Ovary (tissue), 9 donors: ENCODE measurements around the gene ATP5PF. TPM values are rescaled to one million over a fixed set of nuclear protein-coding genes. Genes with fewer than 3 reads are reported as not detected.

ENCODE experiments used
- DNase-seq, 5 donors: peaks; one replicate each; pipeline ENCODE4 v3.0.0-alpha.2; 2019 to 2020
- H3K27ac ChIP-seq, 2 donors: fragments of 200-600 bp; one replicate each; pipeline versions ENCODE4 v1.5.1 to v1.8.0; 2019 to 2022
- H3K27me3 ChIP-seq: fragments of 200-600 bp; one replicate; pipeline ENCODE4 v1.8.0; 2022
- H3K36me3 ChIP-seq: fragments of 200-600 bp; sonication (generic); one replicate; pipeline ENCODE4 v1.5.1; 2019
- H3K4me1 ChIP-seq: one replicate; pipeline ENCODE4 v1.8.1; 2013; ENCODE audit warnings: mild to moderate bottlenecking, moderate library complexity; ENCODE audit not compliant: insufficient read depth
- H3K4me3 ChIP-seq: fragments of 200-600 bp; sonication (generic); one replicate; pipeline ENCODE4 v1.5.1; 2017
- H3K9me3 ChIP-seq, 2 donors: fragments of 200-600 bp in 1 of 2; sonication (generic) in 1 of 2; one replicate each; pipeline versions ENCODE4 v1.5.1 to v1.8.1; 2013 to 2019; ENCODE audit warnings: mild to moderate bottlenecking in 1 of 2, moderate library complexity in 1 of 2
- EP300 ChIP-seq: sonication (generic); formaldehyde crosslinking; IDR thresholded peaks from one replicate; pipeline ENCODE4 v1.6.1; 2017; ENCODE audit warnings: antibody characterized with exemption
- POLR2A ChIP-seq: fragments of 450-650 bp; IDR thresholded peaks from one replicate; pipeline ENCODE4 v1.6.1; 2017; ENCODE audit warnings: antibody characterized with exemption, mild to moderate bottlenecking, moderate library complexity
- WGBS, 3 donors: extraction: QIAGEN DNeasy Blood & Tissue Kit in 1 of 3; methylation state at CpG; one replicate each; pipeline versions ENCODE4 v1.1.5 to v1.1.7; 2013 to 2017; 5-methylcytosine and 5-hydroxymethylcytosine counted together
- intact Hi-C, 4 donors: fragments of 100-400 bp; cut with DNase I; formaldehyde crosslinking; loops; one replicate each; pipeline versions ENCODE4 v1.11.0 to v1.15.1; 2022 to 2023
- polyA plus RNA-seq, 2 donors: library from polyadenylated mRNA; stranded (reverse); fragments of 200-250 nt in 1 of 2; fragments of 350-450 nt in 1 of 2; fragmentation: Illumina TruSeq in 1 of 2; extraction: RNeasy Lipid Tissue Mini Kit (QIAGEN cat#74804) in 1 of 2; gene quantifications; one replicate each; pipeline ENCODE4 v1.2.3, GENCODE V29; 2013 to 2014
- total RNA-seq, 7 donors: library from RNA; depleted of rRNA in 2 of 7; stranded (reverse); fragments of >200 nt in 2 of 7; fragmentation: NEBNext Ultra II Directional in 3 of 7; extraction: Animal tissue kit (Norgen Biotek cat#: 25700) in 3 of 7; gene quantifications; one replicate each; pipeline versions ENCODE4 v1.1.0 to v1.2.4, GENCODE V29; 2016 to 2023
- TF ChIP-seq, protein P1 (sequence below), 3 donors: fragments of 450-650 bp in 2 of 3; fragments of 200-600 bp in 1 of 3; IDR thresholded peaks; one replicate each; pipeline versions ENCODE4 v1.5.1 to v1.8.0; 2016 to 2022; ENCODE audit warnings: antibody characterized with exemption in 3 of 3, mild to moderate bottlenecking in 1 of 3
- donor health status: DM: no; HTN: no; CAD: no; lungs with moderate emphysema.
- donor health status: DM: no; HTN: no; CAD: no.
- donor health status: Bipolar disorder and iron deficiency.
- donor health status: DM: yes; HTN: yes; CAD: no.
- donor health status: DM: no; HTN: no; CAD: no.
- donor health status: DM: yes; HTN: yes; CAD: no.

Gene ATP5PF
- total and polyA plus RNA-seq, 9 donors: 68.8 to 330 (median 82.7) TPM

DNA sequence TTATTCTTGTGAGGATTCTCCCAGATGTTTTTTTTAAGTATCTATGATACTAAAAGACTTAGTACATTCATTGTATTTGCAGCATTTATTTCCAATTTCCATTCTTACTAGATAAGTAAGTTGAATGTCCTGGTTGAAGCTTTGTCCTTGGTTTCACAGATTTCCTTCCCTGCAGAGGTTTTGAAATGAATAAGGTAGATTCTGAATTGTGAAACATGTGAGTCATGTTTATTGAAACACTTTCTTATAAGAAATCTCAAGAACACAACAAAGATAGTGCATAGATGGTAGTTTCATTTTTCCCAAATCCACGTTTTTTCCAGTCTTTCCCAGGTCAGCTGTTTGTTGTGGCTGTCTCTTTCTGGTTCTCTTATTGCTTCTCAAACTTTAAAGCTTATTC lies 24.9 kb upstream of the ATP5PF start:
- H3K27ac ChIP-seq: no peak overlapping the region
- H3K36me3 ChIP-seq: no peaks in the 10 kb centered on the region
- H3K9me3 ChIP-seq: no peaks in the 10 kb centered on the region
- no peaks in the 10 kb centered on the region for H3K27me3 ChIP-seq
- DNase-seq: no peak
- WGBS, 3 donors: 6 to 25% (median 20%) methylated on average over 1 of the region's 1 CpG
- no peak for TF ChIP-seq POLR2A
- TF ChIP-seq, protein P1, sequence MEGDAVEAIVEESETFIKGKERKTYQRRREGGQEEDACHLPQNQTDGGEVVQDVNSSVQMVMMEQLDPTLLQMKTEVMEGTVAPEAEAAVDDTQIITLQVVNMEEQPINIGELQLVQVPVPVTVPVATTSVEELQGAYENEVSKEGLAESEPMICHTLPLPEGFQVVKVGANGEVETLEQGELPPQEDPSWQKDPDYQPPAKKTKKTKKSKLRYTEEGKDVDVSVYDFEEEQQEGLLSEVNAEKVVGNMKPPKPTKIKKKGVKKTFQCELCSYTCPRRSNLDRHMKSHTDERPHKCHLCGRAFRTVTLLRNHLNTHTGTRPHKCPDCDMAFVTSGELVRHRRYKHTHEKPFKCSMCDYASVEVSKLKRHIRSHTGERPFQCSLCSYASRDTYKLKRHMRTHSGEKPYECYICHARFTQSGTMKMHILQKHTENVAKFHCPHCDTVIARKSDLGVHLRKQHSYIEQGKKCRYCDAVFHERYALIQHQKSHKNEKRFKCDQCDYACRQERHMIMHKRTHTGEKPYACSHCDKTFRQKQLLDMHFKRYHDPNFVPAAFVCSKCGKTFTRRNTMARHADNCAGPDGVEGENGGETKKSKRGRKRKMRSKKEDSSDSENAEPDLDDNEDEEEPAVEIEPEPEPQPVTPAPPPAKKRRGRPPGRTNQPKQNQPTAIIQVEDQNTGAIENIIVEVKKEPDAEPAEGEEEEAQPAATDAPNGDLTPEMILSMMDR (IDR thresholded peaks at IDR 0.05): no peak
- no peak for TF ChIP-seq EP300
- H3K4me3 ChIP-seq: no peak overlapping the region
- intact Hi-C loops: no loop called here
- peaks cover 2% of the 10 kb centered on the region for H3K4me1 ChIP-seq

DNA sequence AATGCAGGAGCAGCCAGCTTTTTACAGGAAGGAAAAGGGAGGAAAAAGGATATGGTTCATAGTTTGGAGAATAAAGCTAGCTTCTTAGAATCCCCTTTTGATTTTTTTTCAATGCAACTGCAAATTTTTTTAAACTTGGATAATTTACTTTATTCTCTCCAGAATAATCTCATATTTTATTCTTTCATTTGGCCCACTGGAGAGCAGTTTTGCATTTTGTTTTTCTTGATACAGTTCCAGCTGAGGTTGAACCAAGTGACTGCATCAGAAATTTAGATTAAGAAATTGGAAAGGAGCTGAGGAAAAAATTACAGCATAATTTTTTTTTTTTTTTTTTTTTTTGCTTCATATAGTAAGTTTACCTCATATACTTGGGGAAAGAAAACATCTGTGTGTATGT lies 22.8 kb upstream of the ATP5PF start:
- Histone ChIP-seq H3K4me1 (peaks cover 2% of the 10 kb centered on the region), H3K27ac (no peak overlapping the region), H3K36me3 (no peaks in the 10 kb centered on the region), H3K27me3 (no peaks in the 10 kb centered on the region), H3K9me3 (no peaks in the 10 kb centered on the region), H3K4me3 (no peak overlapping the region)
- no peak for DNase-seq
- intact Hi-C loops: no loop called here
- no peak for TF ChIP-seq EP300
- TF ChIP-seq, protein P1 (IDR thresholded peaks at IDR 0.05): no peak
- no peak for TF ChIP-seq POLR2A

DNA sequence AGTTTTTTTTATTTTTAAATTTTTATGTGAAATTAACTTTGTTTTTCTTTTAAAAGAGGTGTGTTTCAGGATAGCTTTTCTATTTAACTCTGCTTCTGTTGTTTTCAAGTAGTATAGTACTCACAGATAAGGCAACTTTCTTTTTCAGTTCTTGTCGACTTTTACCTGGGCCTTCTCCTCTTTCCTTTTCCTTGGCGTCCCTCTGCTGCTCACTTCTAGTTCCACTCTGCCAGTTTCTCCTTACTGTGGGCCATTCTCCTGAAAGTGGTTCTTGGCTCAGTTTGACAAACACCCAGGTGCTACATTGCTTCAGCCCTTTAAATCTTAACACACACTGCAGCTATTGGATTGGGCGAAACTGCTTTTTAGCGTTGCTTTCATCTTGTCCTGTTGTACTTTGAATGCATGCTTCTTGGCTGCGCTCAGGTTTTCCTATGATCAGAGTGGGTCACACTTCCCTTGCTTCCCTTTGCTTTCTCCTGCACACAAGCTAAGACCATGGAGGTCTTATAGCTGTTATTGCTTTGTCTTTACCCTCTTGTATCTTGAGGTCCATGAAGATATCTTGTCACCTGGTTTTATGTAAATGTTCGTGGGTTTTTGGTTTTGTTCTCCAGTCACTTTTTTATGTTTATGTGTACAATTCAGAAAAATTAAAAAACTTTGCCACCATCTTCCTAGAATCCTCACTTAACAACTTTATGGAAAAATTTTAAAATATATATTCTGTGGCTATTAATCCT lies 21.7 kb upstream of the ATP5PF start:
- no peak for TF ChIP-seq EP300
- TF ChIP-seq, protein P1 (IDR thresholded peaks at IDR 0.05): no peak
- no peak for TF ChIP-seq POLR2A
- no peak for DNase-seq
- Histone ChIP-seq H3K9me3 (no peaks in the 10 kb centered on the region), H3K27me3 (no peaks in the 10 kb centered on the region), H3K27ac (no peak overlapping the region), H3K4me1 (peaks cover 2% of the 10 kb centered on the region), H3K4me3 (no peak overlapping the region), H3K36me3 (no peaks in the 10 kb centered on the region)
- intact Hi-C loops: no loop called here
- WGBS, 3 donors: 54 to 73% (median 67%) methylated on average over 6 of the region's 6 CpGs

DNA sequence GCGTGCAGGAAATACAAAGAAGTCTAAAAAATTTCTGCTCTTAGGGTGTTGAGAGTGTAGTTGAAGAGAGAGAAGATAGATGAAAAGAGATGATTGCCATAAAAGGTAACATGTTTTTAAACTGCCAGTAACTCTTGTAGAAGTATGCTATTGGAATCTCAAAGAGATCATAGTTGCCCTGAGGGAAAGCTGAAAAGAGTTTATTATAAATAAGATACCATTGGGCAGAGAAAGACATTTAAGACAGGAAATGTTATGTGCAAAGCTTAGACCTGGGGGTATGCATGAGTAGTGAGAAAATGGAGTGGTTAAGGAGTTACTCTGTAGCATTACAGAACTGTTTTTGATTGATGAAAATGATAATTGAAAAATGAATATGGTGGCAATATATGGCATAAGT lies 17.7 kb upstream of the ATP5PF start:
- Histone ChIP-seq H3K27ac (no peak overlapping the region), H3K9me3 (no peaks in the 10 kb centered on the region), H3K4me3 (no peak overlapping the region), H3K36me3 (no peaks in the 10 kb centered on the region), H3K4me1 (no peaks in the 10 kb centered on the region), H3K27me3 (no peaks in the 10 kb centered on the region)
- no peak for DNase-seq
- WGBS, 3 donors: 90 to 99% (median 96%) methylated on average over 1 of the region's 1 CpG
- intact Hi-C loops: no loop called here
- TF ChIP-seq POLR2A (no peak), EP300 (no peak)
- TF ChIP-seq, protein P1 (IDR thresholded peaks at IDR 0.05): no peak
